GM19452 (cell line): ENCODE data around the gene PCNX3.

ENCODE experiments used
- ATAC-seq: cut with Tn5 transposase; IDR thresholded peaks from one replicate; pipeline ENCODE4 v1.9.1; 2021; ENCODE audit not compliant: unreplicated experiment

PCNX3 gene

GRCh38 chr11:65596520-65596919 lies 19.1 kb upstream of the PCNX3 start:
- no peak for ATAC-seq

- ATAC-seq = no peak
These were observed 17.3 kb upstream of the PCNX3 start for GRCh38 chr11:65598258-65598699.

- no peak for ATAC-seq
These were observed 16.2 kb upstream of the PCNX3 start for GRCh38 chr11:65599216-65599954.

GRCh38 chr11:65599955-65600246 lies 15.7 kb upstream of the PCNX3 start:
- no peak for ATAC-seq

- ATAC-seq = no peak
These were observed 11.3 kb upstream of the PCNX3 start for GRCh38 chr11:65604258-65604657.

GRCh38 chr11:65606876-65607613 lies 8.5 kb upstream of the PCNX3 start:
- no peak for ATAC-seq

GRCh38 chr11:65607614-65608426 lies 7.8 kb upstream of the PCNX3 start:
- no peak for ATAC-seq

GRCh38 chr11:65609229-65609628 lies 6.3 kb upstream of the PCNX3 start:
- ATAC-seq = no peak

GRCh38 chr11:65609665-65610064 lies 5.9 kb upstream of the PCNX3 start:
- ATAC-seq = no peak

GRCh38 chr11:65610404-65610803 lies 5.2 kb upstream of the PCNX3 start:
- ATAC-seq = no peak

GRCh38 chr11:65611028-65611757 lies 4.4 kb upstream of the PCNX3 start:
- ATAC-seq = no peak

GRCh38 chr11:65611758-65612603 lies 3.6 kb upstream of the PCNX3 start:
- ATAC-seq = no peak

GRCh38 chr11:65612691-65613090 lies 2.9 kb upstream of the PCNX3 start:
- ATAC-seq = no peak

GRCh38 chr11:65613091-65613928 lies 2.3 kb upstream of the PCNX3 start:
- no peak for ATAC-seq

GRCh38 chr11:65615950-65616574 lies 486 bp downstream of the PCNX3 start:
- peak; percentile 5 for ATAC-seq

- no peak for ATAC-seq
These were observed 1.0 kb downstream of the PCNX3 start for GRCh38 chr11:65616575-65617001.

GRCh38 chr11:65617136-65617850 lies 1.7 kb downstream of the PCNX3 start:
- no peak for ATAC-seq
